Measurements from ENCODE around the gene ARSA.

DNA sequence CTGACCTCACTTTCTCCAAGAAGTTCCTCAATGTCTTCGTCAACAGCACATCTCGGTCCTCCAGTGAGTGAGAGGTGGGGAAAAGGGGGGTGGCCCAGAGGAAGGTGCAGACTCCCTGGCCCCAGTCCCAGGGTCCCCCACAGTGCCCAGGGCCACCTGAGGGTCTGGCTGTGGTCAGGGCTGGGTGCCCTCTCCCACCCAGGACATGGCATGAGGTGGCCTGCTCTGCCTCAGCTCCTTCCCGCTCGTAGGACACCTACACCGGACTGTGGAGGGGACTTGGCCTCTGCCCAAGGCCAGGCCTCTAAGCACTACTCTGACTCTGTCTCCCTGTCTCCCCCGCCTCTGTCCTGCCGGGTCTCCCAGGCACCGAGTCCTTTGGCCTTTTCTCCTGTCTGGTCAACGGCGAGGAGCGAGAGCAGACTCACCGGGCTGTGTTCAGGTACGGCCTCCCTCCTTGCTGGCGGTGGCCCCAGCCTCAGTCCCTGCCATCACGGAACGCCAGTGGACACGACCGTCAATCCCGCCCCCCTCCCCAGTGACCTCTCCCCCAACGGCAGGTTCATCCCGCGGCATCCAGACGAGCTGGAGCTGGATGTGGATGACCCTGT, 22.8 kb downstream of the ARSA start:
- TF ChIP-seq YY1 (IDR thresholded peaks at IDR 0.05; ENCODE audit: insufficient read depth, insufficient read length), result no peak
- TF ChIP-seq ZNF274 (IDR thresholded peaks at IDR 0.05; ENCODE audit: low read depth, low read length), result no peak
- TF ChIP-seq SUZ12 (IDR thresholded peaks at IDR 0.05; ENCODE audit: extremely low read depth, insufficient read depth, insufficient read length), result no peak
